Measurements from ENCODE around the gene LRRC2.
A peak's percentile ranks its signal among the peaks of the same experiment; 100 is the strongest.
"Not testable (repeated sequence)": the region's sequence is repeated elsewhere in the genome, so short reads cannot be mapped to it uniquely, and the experiment has no call there.

The LRRC2 gene
- total RNA-seq, result 0 to 2.0 (median 0) reads per million in 17 experiments

- peak in 3 of 4 experiments; percentile 39 to 52 (median 43) for DNase-seq
Measured at GRCh38 chr3:46566040-46566641, at the start of gene LRRC2. TSS of gene LRRC2 (minus strand) at chr3:46566302. CDS start at chr3:46551591, 14,711 bp downstream.

- DNase-seq, result no peak
Measured at GRCh38 chr3:46615050-46615775, 49.1 kb upstream of the LRRC2 start.

- no peak for DNase-seq
Measured at GRCh38 chr3:46614431-46614830, 48.3 kb upstream of the LRRC2 start.

GRCh38 chr3:46613313-46614005, 47.4 kb upstream of the LRRC2 start:
- DNase-seq, result no peak

GRCh38 chr3:46612324-46612723, 46.2 kb upstream of the LRRC2 start, which contains the start of gene FAM240A:
TSS of gene FAM240A (plus strand) at chr3:46612525. CDS start at chr3:46612684, 159 bp downstream.
- no peak for DNase-seq

- DNase-seq, result no peak
Measured at GRCh38 chr3:46609944-46610722, 44.0 kb upstream of the LRRC2 start.

- DNase-seq, result peak in 1 of 4 experiments; percentile 15
Measured at GRCh38 chr3:46609212-46609721, 43.2 kb upstream of the LRRC2 start.

- DNase-seq, result no peak
Measured at GRCh38 chr3:46607603-46608028, 41.5 kb upstream of the LRRC2 start.

- DNase-seq, result peak in 3 of 4 experiments; percentile 14 to 43 (median 20)
Measured at GRCh38 chr3:46604127-46604526, 38.0 kb upstream of the LRRC2 start.

GRCh38 chr3:46603446-46604046, 37.4 kb upstream of the LRRC2 start:
- no peak for DNase-seq

GRCh38 chr3:46599590-46599989, 33.5 kb upstream of the LRRC2 start:
- no peak for DNase-seq

GRCh38 chr3:46595819-46596314, 29.8 kb upstream of the LRRC2 start:
- no peak for DNase-seq

- DNase-seq, result no peak
Measured at GRCh38 chr3:46594723-46595122, 28.6 kb upstream of the LRRC2 start.

- no peak for DNase-seq
Measured at GRCh38 chr3:46593979-46594378, 27.9 kb upstream of the LRRC2 start.

GRCh38 chr3:46593274-46593862, 27.3 kb upstream of the LRRC2 start:
- no peak for DNase-seq

- not testable (repeated sequence) for DNase-seq
Measured at GRCh38 chr3:46587268-46587667, 21.2 kb upstream of the LRRC2 start.

GRCh38 chr3:46586738-46587246, 20.7 kb upstream of the LRRC2 start:
- DNase-seq, result no peak

GRCh38 chr3:46585799-46586693, 19.9 kb upstream of the LRRC2 start:
- DNase-seq, result no peak

- DNase-seq, result no peak
Measured at GRCh38 chr3:46584598-46585467, 18.7 kb upstream of the LRRC2 start.

Measured in suppressor macrophage (primary cell).